SK-N-SH (cell line): ENCODE measurements around the gene IQCK. TPM values are rescaled to one million over a fixed set of nuclear protein-coding genes. Genes with fewer than 3 reads are reported as not detected.

Source experiments
- CTCF ChIA-PET: fragments of 300-600, 350-600 bp; formaldehyde crosslinking; extraction: SDS; loops from one replicate; lab custom pipeline; 2021; lab: Yijun Ruan, JAX
- POLR2A ChIA-PET: fragments of 350-600 bp; sonication (Branson Sonifier 250); formaldehyde crosslinking; extraction: SDS; loops from one replicate; lab custom pipeline; 2020; ENCODE audit warnings: antibody characterized with exemption, inconsistent platforms; lab: Yijun Ruan, JAX
- DNase-seq: peaks from one replicate; pipeline ENCODE4 v3.0.0; 2012
- H2AFZ ChIP-seq: fragments of 200-600 bp; sonication (generic); 2 replicates; pipeline ENCODE4 v1.8.1; 2016; ENCODE audit warnings: antibody characterized with exemption, mild to moderate bottlenecking, low read depth
- H3F3A ChIP-seq: fragments of 200-600 bp; sonication (generic); replicated peaks from 2 replicates; pipeline ENCODE3; 2016; ENCODE audit warnings: antibody characterized with exemption, mild to moderate bottlenecking; ENCODE audit not compliant: insufficient read depth
- H3K27ac ChIP-seq, 2 experiments: fragments of 200-500 bp in 1 of 2; fragments of 200-600 bp in 1 of 2; sonication (Bioruptor generic) in 1 of 2; sonication (generic), shearing (Covaris generic) in 1 of 2; 2 replicates each; pipeline versions ENCODE4 v1.5.1 to v1.6.1; 2014 to 2016; ENCODE audit warnings: low read depth in 2 of 2, inconsistent platforms in 1 of 2, low read length in 1 of 2, mild to moderate bottlenecking in 1 of 2, mixed read lengths in 1 of 2
- H3K27me3 ChIP-seq: fragments of 200-600 bp; sonication (generic), shearing (Covaris generic); 2 replicates; pipeline ENCODE4 v1.6.1; 2016; ENCODE audit warnings: mixed run types; ENCODE audit not compliant: insufficient read depth
- H3K36me3 ChIP-seq, 2 experiments: fragments of 200-500 bp in 1 of 2; fragments of 200-600 bp in 1 of 2; sonication (Bioruptor generic) in 1 of 2; sonication (generic) in 1 of 2; replicated peaks in 1 of 2; 2 replicates each; pipeline versions ENCODE3 to v1.5.1; 2014 to 2016; ENCODE audit warnings: low read length in 1 of 2, mild to moderate bottlenecking in 1 of 2; ENCODE audit not compliant: insufficient read depth in 2 of 2, control insufficient read depth in 1 of 2
- H3K4me1 ChIP-seq, 2 experiments: fragments of 200-500 bp in 1 of 2; fragments of 200-600 bp in 1 of 2; sonication (Bioruptor generic) in 1 of 2; sonication (generic), shearing (Covaris generic) in 1 of 2; 2 replicates each; pipeline versions ENCODE4 v1.5.1 to v1.6.1; 2014 to 2016; ENCODE audit warnings: low read depth in 1 of 2, low read length in 1 of 2, mixed run types in 1 of 2; ENCODE audit not compliant: insufficient read depth in 2 of 2, control insufficient read depth in 1 of 2
- H3K4me2 ChIP-seq: fragments of 200-600 bp; sonication (generic), shearing (Covaris generic); 2 replicates; pipeline ENCODE4 v1.6.1; 2017; ENCODE audit warnings: mixed run types
- H3K4me3 ChIP-seq, 2 experiments: fragments of 200-500 bp in 1 of 2; fragments of 200-600 bp in 1 of 2; sonication (Bioruptor generic) in 1 of 2; sonication (generic), shearing (Covaris generic) in 1 of 2; 2 replicates each; pipeline versions ENCODE4 v1.5.1 to v1.8.1; 2014 to 2016; ENCODE audit warnings: low read depth in 2 of 2, inconsistent platforms in 1 of 2, low read length in 1 of 2, mild to moderate bottlenecking in 1 of 2, mixed read lengths in 1 of 2, moderate library complexity in 1 of 2
- H3K79me2 ChIP-seq: fragments of 200-600 bp; sonication (generic); 2 replicates; pipeline ENCODE4 v1.8.1; 2017; ENCODE audit warnings: mild to moderate bottlenecking; ENCODE audit not compliant: insufficient read depth
- H3K9ac ChIP-seq: fragments of 200-600 bp; sonication (generic); 2 replicates; pipeline ENCODE4 v1.6.1; 2017; ENCODE audit warnings: mixed run types
- H3K9me2 ChIP-seq: fragments of 200-600 bp; sonication (generic); 2 replicates; pipeline ENCODE4 v1.6.1; 2017; ENCODE audit warnings: mixed run types
- H3K9me3 ChIP-seq: fragments of 200-600 bp; sonication (generic); 2 replicates; pipeline ENCODE4 v1.6.1; 2017; ENCODE audit warnings: mixed run types, mild to moderate bottlenecking, moderate library complexity
- H4K20me1 ChIP-seq: fragments of 200-600 bp; sonication (generic); 2 replicates; pipeline ENCODE4 v1.6.1; 2017; ENCODE audit warnings: mild to moderate bottlenecking, mixed run types; ENCODE audit not compliant: insufficient read depth
- ELF1 ChIP-seq: IDR thresholded peaks from 2 replicates; pipeline ENCODE4 v1.4.0; 2012
- EZH2phosphoT487 ChIP-seq: fragments of 200-600 bp; sonication (generic); IDR thresholded peaks from 2 replicates; pipeline ENCODE4 v1.6.1; 2017; ENCODE audit warnings: low read depth, mixed run types, mild to moderate bottlenecking, antibody characterized with exemption, moderate library complexity, borderline replicate concordance
- FOXJ3 ChIP-seq: sonication (generic); formaldehyde crosslinking; IDR thresholded peaks from 2 replicates; pipeline ENCODE4 v1.5.1; 2020; ENCODE audit warnings: mild to moderate bottlenecking, missing genetic modification reagents
- GABPA ChIP-seq: IDR thresholded peaks from 2 replicates; pipeline ENCODE4 v1.4.0; 2012; ENCODE audit warnings: low read depth, mild to moderate bottlenecking
- GATA2 ChIP-seq: sonication (generic); formaldehyde crosslinking; IDR thresholded peaks from 2 replicates; pipeline ENCODE4 v1.5.0; 2020; ENCODE audit warnings: mild to moderate bottlenecking, missing genetic modification reagents
- JUND ChIP-seq: IDR thresholded peaks from 2 replicates; pipeline ENCODE4 v1.4.0; 2012
- NRF1 ChIP-seq: IDR thresholded peaks from 2 replicates; pipeline ENCODE4 v1.6.1; 2012; ENCODE audit warnings: low read depth, mild to moderate bottlenecking, low read length
- POLR2AphosphoS5 ChIP-seq: IDR thresholded peaks from 2 replicates; pipeline ENCODE4 v1.6.1; 2012; ENCODE audit warnings: low read depth, low read length
- RCOR1 ChIP-seq: fragments of 150-350 bp; IDR thresholded peaks from 2 replicates; pipeline ENCODE4 v1.6.1; 2017; ENCODE audit warnings: antibody characterized with exemption, low read length
- RXRA ChIP-seq: IDR thresholded peaks from 2 replicates; pipeline ENCODE4 v1.4.0; 2012; ENCODE audit warnings: low read depth, mild to moderate bottlenecking, borderline replicate concordance
- SIN3A ChIP-seq: IDR thresholded peaks from 2 replicates; pipeline ENCODE4 v1.6.1; 2012; ENCODE audit warnings: low read depth, mild to moderate bottlenecking, low read length, moderate library complexity, borderline replicate concordance
- SMC3 ChIP-seq: IDR thresholded peaks from 2 replicates; pipeline ENCODE4 v1.6.1; 2012; ENCODE audit warnings: low read depth, low read length, improper control_type of control experiment
- WGBS: methylation state at CpG from one replicate; pipeline ENCODE4 v1.1.6; 2017; ENCODE audit warnings: low lambda C conversion rate; 5-methylcytosine and 5-hydroxymethylcytosine counted together
- polyA plus RNA-seq, 3 experiments: library from polyadenylated mRNA; depleted of rRNA; stranded (reverse); fragments of >200 nt; gene quantifications; 2 replicates each; pipeline ENCODE4 v1.2.3, GENCODE V29; 2012
- TF ChIP-seq, protein P1 (sequence below): fragments of 200-600 bp; sonication (generic); IDR thresholded peaks from 2 replicates; pipeline ENCODE4 v1.6.1; 2017; ENCODE audit warnings: antibody characterized with exemption, mild to moderate bottlenecking, moderate library complexity
- TF ChIP-seq, protein P2 (sequence below): IDR thresholded peaks from 2 replicates; pipeline ENCODE4 v1.4.0; 2012; ENCODE audit warnings: low read depth
- TF ChIP-seq, protein P3 (sequence below): IDR thresholded peaks from 2 replicates; pipeline ENCODE4; 2012
- TF ChIP-seq, protein P4 (sequence below): IDR thresholded peaks from 2 replicates; pipeline ENCODE4 v1.4.0; 2012; ENCODE audit warnings: low read depth, borderline replicate concordance

IQCK gene
- polyA plus RNA-seq, 1 of the 3 experiments (the other 2 are of a cell fraction), result 7.3 TPM

DNA sequence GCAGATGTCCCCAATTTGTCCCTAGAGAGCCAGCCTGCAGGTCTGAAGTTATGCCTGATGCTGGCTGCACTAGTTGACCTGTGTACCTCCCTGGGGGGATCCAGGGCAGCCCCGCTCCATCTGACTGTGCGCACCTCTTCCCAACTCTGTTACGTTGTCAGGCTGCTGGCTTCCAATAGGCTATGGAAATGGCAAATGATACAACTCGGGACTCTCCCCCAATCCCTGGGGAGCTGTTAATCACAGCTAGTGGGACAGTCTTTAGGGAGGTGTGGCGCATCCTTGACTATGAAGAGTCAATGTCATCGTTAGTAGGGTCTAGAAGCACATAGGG lies 136.4 kb downstream of the IQCK start:
- TF ChIP-seq NRF1, result no peak
- TF ChIP-seq GABPA, result no peak
- TF ChIP-seq, protein P1, sequence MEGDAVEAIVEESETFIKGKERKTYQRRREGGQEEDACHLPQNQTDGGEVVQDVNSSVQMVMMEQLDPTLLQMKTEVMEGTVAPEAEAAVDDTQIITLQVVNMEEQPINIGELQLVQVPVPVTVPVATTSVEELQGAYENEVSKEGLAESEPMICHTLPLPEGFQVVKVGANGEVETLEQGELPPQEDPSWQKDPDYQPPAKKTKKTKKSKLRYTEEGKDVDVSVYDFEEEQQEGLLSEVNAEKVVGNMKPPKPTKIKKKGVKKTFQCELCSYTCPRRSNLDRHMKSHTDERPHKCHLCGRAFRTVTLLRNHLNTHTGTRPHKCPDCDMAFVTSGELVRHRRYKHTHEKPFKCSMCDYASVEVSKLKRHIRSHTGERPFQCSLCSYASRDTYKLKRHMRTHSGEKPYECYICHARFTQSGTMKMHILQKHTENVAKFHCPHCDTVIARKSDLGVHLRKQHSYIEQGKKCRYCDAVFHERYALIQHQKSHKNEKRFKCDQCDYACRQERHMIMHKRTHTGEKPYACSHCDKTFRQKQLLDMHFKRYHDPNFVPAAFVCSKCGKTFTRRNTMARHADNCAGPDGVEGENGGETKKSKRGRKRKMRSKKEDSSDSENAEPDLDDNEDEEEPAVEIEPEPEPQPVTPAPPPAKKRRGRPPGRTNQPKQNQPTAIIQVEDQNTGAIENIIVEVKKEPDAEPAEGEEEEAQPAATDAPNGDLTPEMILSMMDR, result no peak
- TF ChIP-seq RXRA, result no peak
- TF ChIP-seq, protein P2, sequence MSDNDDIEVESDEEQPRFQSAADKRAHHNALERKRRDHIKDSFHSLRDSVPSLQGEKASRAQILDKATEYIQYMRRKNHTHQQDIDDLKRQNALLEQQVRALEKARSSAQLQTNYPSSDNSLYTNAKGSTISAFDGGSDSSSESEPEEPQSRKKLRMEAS, result no peak
- TF ChIP-seq JUND, result no peak
- TF ChIP-seq, protein P3, sequence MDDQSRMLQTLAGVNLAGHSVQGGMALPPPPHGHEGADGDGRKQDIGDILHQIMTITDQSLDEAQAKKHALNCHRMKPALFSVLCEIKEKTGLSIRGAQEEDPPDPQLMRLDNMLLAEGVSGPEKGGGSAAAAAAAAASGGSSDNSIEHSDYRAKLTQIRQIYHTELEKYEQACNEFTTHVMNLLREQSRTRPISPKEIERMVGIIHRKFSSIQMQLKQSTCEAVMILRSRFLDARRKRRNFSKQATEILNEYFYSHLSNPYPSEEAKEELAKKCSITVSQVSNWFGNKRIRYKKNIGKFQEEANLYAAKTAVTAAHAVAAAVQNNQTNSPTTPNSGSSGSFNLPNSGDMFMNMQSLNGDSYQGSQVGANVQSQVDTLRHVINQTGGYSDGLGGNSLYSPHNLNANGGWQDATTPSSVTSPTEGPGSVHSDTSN, result no peak
- no peak for TF ChIP-seq FOXJ3 (CRISPR knock-in tag)
- TF ChIP-seq EZH2phosphoT487, result no peak
- no peak for TF ChIP-seq ELF1
- TF ChIP-seq GATA2 (CRISPR knock-in tag), result no peak
- Histone ChIP-seq H3K27ac (no peak overlapping the region), H2AFZ (no peak overlapping the region), H3K4me3 (no peak overlapping the region), H3K27me3 (no peaks in the 10 kb centered on the region), H3K9ac (no peak overlapping the region), H3K36me3 (no peaks in the 10 kb centered on the region), H4K20me1 (no peaks in the 10 kb centered on the region), H3K9me2 (no peaks in the 10 kb centered on the region), H3K79me2 (no peaks in the 10 kb centered on the region), H3K4me2 (no peak overlapping the region), H3F3A (no peaks in the 10 kb centered on the region), H3K4me1 (no peaks in the 10 kb centered on the region; a peak in 1 of 4 replicates), H3K9me3 (no peaks in the 10 kb centered on the region)
- 90% methylated on average over 4 of the region's 6 CpGs for WGBS
- ChIA-PET CTCF (no interaction called here), POLR2A (no interaction called here)
- DNase-seq, result no peak

DNA sequence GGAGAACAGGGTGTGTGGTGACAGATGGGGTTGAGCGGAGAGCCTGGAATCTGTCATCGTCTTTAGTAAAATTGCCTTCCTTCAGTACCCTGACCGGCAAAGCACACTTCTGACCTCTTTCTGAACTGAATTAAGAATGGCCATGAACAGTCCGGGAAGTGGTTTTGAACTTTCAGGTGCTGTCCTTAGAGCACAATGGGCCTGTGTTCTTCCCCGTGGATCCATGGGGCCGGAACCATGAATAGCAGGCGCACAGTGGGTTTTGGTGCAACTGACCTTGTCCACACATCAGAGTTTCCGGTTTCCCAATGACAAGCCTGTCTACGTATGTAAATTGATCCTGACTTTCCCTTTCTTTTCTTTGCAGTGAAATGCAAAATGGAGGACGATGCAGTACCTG lies 138.0 kb downstream of the IQCK start:
- Histone ChIP-seq H3K36me3 (no peaks in the 10 kb centered on the region), H3K4me2 (no peak overlapping the region), H3K27me3 (no peaks in the 10 kb centered on the region), H4K20me1 (no peaks in the 10 kb centered on the region), H3K9me3 (no peaks in the 10 kb centered on the region), H3K4me1 (no peaks in the 10 kb centered on the region; a peak in 1 of 4 replicates), H3K27ac (no peak overlapping the region), H3K4me3 (no peak overlapping the region), H3K9me2 (no peaks in the 10 kb centered on the region), H2AFZ (no peak overlapping the region), H3K9ac (no peak overlapping the region), H3K79me2 (no peaks in the 10 kb centered on the region), H3F3A (no peaks in the 10 kb centered on the region)
- 93% methylated on average over 10 of the region's 10 CpGs for WGBS
- ChIA-PET CTCF (no interaction called here), POLR2A (no interaction called here)
- no peak for TF ChIP-seq FOXJ3 (CRISPR knock-in tag)
- TF ChIP-seq GABPA, result no peak
- TF ChIP-seq SIN3A, result no peak
- no peak for TF ChIP-seq RCOR1
- TF ChIP-seq SMC3, result no peak
- TF ChIP-seq, protein P4, sequence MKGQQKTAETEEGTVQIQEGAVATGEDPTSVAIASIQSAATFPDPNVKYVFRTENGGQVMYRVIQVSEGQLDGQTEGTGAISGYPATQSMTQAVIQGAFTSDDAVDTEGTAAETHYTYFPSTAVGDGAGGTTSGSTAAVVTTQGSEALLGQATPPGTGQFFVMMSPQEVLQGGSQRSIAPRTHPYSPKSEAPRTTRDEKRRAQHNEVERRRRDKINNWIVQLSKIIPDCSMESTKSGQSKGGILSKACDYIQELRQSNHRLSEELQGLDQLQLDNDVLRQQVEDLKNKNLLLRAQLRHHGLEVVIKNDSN, result no peak
- TF ChIP-seq, protein P1, result no peak
- no peak for TF ChIP-seq JUND
- no peak for TF ChIP-seq EZH2phosphoT487
- no peak for TF ChIP-seq POLR2AphosphoS5
- no peak for DNase-seq
